NCI-H1436 treated with DMSO at 0.1 percent for 48 hours (cell line): ENCODE results near the gene ARHGAP24.
"Not testable (repeated sequence)": the region's sequence is repeated elsewhere in the genome, so short reads cannot be mapped to it uniquely, and the experiment has no call there.

Experiments used
- DNase-seq: peaks from one replicate; lab custom pipeline; 2025; lab: John Stamatoyannopoulos, UW

Gene ARHGAP24

DNA sequence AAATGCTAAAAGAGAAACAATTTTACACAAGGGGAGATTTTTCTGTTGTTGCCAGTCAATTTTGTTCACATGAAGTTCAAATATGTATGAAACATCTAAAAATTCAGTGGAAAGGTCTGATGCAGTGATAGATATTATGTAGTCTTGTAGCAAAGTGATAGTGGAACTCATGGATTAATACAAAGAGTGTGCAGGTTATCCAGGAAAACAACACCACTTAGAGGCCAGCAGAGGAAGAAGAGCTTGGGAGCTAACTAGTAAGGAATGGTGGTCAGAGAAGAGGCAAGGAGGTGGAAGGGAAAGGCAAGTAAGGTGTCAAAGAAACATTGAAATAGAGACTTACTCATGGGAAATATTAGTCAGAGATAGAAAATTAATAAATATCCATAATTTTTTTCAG is 489.3 kb downstream of the ARHGAP24 start:
- DNase-seq = no peak

DNA sequence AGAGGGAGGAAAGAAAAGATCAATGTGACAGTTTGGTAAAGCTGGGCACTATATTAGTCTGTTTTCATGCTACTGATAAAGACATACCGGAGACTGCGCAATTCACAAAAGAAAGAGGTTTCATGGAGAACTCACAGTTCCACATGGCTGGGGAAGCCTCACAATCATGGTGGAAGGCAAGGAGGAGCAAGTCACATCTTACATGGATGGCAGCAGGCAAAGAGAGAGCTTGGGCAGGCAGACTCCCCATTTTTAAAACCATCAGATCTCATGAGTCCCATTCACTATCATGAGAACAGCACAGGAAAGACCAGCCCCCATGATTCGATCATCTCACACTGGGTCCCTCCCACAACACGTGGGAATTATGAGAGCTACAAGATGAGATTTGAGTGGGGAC is 490.1 kb downstream of the ARHGAP24 start:
- not testable (repeated sequence) for DNase-seq

DNA sequence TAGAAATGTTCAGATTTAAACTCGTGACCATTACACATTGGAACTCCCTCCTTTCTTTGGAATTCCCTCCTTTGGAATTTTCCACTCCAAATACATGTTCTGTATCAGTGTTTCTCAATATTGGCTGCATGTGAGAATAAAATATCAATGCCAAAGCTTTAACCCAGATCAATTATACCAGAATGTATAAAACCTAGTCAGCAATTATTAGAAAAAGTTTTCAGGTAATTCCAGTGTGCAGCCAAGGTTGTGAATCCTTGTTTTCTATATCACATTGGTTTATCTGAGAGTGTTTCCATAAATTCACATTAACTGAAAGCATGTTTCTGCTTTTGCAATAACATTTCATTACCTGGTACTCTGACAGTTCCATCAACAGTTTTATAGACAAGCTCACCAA is 490.6 kb downstream of the ARHGAP24 start:
- no peak for DNase-seq

DNA sequence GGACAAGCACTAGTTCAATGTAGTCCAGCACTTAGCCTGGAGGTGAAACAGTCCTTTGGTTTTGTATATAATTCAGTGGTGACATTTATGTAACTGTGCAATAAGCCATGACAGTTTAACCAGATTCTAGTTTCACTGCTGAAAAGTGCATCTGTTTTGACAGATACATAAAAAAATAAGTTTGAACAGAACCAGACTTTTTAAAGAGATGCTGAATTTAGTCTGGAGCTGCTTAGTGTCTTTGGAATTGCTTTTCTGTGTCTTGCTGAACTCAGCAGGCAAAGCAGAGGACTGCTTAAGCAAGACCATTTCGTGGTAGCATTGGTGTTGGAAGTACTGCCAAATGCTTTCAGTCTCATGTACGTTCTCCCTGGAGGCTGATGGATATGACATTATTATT is 491.4 kb downstream of the ARHGAP24 start:
- DNase-seq = no peak

DNA sequence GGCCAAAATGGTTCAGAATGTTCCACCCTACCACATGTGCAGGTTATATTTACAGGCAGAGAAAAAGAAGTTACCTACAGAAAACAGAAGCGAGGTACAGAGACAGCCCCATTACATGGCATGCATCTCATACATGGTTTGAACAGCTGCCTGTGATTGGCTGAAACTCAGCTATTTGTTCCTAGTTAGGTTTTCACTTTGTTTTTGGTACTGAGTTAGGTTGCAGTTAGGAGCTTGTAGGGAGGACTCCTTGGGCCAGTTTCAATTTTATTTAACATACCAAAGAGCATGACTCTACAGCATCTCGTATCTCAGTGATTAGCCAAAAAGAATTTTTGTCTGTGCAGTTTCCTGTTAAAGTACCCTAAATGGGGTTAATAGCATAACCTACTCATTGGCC is 492.9 kb downstream of the ARHGAP24 start:
- DNase-seq = no peak

DNA sequence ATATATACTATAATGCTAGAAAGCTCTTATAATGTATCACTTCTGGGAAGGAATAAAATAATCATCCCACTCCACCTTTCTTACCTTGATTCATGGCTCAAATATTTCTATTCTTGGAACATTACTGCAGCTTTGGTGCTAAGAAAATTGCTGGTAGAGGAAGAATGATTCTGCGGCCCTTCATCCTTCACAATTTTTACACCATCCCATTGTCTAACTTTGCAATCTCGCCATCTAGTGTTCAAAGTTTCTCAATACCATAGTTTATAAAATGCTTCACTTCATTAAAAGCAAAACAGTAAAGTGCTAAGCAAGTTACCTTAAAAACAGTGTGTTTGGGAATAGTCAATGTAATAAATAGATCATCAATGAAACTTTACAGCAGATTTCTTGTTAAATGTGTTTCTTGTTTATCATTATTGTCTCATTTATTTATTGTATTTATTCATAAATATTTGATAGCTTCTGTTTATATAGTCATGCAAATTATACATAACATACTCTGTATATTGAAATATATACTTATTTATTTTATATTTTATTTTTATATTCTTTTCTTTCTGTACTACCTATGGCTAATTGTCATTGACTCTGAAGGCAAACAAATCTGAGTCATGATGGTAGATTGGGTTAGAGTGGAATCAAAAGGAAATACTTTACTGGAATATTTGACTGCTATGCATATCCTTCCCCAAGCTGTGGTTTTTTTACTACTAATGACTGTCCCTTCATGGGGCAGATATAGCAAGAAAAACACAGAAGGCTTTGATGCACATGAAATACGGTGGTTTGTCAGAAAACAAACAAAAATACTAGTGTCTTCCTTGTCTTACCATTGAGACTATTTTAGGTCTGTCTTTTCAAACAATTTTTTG is 494.2 kb downstream of the ARHGAP24 start:
- DNase-seq = no peak

DNA sequence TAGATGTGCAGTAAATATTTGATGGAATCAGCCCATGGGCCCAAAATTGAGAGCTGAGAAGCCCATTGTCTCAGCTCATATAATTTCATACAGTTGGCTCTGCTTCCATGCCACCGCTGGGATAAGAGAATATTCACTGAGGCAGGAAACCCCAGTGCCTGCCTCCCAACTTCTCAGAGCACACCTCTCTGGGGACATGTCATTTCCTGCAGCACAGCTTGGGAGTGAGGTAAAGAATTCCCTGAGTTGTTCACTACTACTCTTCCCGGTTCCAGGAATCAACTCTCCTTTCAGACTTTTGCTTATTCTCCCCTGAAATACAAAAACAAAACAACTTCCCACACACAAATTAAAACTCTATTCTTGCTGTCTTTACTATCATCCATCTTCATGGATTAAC is 495.6 kb downstream of the ARHGAP24 start:
- DNase-seq = no peak

DNA sequence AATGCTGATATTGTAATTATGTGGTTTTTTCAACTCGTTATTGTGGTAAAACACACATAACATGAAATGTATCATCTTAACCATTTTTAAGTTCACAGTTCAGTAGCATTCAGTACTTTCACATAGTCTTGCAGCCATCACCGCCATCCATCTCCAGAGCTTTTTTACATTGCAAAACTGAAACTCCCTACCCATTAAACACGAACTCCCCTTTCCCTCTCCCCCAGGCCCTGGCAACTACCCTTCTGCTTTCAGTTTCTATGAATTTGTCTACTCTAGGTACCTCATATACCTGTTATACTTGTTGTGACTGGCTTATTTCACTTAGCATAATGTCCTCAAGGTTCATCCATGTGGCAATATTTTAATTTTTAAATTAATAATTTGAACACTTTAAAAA is 504.3 kb downstream of the ARHGAP24 start:
- no peak for DNase-seq

DNA sequence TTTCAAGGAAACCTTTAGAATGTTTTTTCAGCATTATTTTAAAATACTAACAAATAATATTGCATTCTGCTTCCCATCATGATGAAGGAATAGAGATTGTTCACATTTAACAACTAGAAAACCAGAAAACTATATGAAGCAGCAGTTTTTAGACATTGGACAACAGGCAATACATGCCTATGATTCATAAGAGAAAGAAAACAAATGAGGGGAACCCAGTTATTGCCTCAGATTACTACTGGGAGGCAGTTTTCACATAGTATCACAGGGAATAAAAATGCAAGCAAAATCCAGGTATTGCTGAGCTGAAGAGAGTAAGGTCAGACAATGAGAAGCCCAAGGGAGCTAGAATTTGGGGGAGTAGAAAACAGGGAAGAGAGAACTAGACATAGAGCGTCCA is 511.3 kb downstream of the ARHGAP24 start:
- DNase-seq = no peak

DNA sequence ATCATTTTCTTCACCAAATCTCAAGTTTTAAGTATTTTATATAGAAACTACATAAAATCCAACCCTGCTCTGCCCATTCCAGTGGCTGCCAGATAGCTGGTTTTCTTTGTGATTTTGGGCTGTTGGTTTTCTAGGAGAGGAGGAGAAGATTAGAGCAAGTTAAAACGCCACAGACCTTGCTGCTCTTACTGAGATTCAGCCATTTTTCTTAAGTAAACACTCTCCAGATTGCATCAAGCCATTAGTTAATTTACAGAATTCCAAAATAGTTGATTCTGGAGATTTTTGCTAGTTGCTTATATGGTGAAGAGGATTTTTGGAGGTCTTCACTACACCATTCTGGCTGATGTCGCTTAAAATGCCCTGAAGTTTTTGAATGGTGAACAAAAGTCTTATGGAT is 518.7 kb downstream of the ARHGAP24 start:
- no peak for DNase-seq

DNA sequence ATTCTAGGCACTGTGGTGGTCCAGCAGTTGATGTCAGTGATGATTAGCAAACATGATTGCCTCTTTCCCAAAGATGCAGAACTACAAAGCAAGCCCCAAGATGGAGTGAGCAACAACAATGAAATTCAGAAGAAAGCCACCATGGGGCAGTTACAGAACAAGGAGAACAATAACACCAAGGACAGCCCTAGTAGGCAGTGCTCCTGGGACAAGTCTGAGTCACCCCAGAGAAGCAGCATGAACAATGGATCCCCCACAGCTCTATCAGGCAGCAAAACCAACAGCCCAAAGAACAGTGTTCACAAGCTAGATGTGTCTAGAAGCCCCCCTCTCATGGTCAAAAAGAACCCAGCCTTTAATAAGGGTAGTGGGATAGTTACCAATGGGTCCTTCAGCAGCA is 519.6 kb downstream of the ARHGAP24 start:
- no peak for DNase-seq

DNA sequence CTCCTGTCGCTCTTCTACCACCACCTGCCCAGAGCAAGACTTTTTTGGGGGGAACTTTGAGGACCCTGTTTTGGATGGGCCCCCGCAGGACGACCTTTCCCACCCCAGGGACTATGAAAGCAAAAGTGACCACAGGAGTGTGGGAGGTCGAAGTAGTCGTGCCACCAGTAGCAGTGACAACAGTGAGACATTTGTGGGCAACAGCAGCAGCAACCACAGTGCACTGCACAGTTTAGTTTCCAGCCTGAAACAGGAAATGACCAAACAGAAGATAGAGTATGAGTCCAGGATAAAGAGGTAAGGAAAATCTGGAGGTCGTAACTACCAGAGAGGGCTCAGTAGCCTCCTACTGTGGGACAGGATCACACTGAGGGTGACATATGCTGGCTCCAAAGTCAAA is 520.4 kb downstream of the ARHGAP24 start:
- no peak for DNase-seq

DNA sequence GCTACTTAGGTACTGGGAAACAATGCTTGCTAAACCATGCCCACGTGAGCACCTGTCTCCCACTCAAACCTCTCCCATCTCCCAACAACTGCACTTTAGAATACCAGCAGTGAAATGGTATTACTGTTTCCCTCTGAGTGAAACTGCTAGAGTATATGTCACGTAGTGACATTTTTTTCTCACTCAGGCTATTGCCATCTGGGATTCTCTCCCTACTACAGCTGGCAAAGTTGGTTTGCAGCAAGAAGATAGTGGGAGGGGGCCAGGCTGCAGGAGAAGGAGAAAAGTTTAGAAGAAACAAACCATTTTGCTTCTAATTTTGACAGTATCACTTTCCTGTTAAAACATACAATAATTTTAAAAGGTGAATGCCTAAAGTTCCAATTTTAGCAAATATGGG is 526.6 kb downstream of the ARHGAP24 start:
- DNase-seq = no peak

DNA sequence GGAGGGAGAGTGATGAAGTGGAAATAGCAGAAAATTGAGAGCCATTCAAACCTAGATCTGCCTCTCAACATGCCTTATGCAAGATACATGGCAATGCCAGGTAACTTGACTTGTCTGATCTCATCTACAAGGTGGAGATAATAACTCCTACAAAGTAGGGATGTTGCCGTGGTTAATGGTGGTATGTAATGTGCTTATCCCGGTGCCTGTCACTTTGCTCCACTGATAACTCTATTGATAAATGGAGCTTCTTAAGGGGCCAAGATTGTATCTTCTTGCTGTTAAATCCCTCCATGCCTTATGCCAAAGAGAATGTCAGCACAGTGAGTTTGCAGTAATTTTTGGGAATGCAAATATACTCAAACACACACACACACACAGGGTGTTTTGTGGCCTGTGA is 529.1 kb downstream of the ARHGAP24 start:
- no peak for DNase-seq

DNA sequence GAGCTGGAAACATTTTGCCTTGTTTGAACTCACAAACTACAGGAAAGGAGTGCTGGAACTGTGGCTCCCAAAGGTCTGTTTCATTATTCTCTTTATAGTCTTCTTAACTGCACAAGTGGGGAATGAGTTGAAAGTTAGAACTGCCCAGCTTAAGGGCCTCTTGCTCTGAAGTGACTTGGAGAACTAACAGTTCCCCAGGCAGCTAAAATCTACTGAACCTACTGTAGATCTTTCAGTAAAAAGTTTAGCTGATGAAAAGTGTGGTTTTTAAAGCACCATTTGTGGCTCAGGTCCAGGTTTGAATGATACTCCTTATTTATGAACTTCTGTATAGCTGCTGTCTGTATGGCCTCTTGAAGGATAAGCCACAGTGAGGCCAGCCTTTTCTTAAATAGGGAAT is 531.1 kb downstream of the ARHGAP24 start:
- no peak for DNase-seq

DNA sequence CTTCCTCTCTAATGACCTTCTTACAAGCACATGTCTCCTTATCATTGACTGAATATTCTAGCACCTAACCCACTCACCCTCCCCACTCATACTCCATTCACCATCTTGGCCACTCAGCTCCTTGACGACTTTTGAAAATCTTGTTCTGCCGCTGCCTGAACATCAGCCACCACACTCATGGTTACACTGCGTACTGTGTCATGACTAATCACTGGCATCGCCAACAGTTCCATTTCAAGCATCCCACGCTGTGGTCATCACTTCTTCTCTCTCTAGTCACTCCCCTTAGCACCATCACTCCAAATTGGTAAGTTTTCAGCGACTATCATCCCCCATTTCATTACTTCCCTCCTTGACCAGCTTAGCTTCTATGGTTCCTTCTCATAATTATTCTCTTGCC is 532.1 kb downstream of the ARHGAP24 start:
- DNase-seq = no peak

DNA sequence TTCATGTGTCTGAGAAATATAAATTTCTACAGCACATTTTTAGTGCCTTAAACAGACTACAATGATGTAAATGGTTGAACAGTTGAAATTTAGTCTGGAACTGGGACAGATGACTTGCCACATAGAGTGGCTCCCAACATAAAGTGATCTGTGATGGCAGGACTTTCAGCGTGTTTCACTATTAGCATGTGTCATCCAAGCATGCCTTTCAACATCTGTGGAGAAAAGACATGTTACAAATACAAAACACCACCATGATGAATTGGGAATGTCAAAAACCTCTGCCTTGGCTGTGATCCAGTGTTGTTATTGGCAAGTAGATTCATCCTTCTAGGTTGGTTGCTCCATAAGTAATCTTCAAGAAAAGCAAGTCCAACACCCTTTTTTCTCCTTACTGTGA is 536.2 kb downstream of the ARHGAP24 start:
- DNase-seq = no peak

DNA sequence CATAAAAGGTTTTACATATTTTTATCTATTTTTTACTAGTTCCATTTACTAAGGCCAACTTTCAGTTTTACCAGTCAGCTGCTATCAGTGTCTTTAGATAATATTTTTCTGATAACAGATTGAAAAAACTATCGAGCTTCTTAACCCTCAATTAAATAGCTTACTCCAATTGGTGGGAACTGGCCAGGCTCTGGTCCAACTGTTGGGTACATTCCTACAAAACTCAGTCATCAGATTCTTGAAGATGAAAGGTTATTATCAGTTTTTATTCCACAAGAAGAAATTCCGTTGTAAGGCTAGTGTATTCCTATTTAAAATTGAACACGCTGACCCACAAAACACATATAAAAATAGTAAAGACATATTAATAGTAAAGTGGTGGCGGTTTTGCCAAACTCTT is 538.7 kb downstream of the ARHGAP24 start:
- no peak for DNase-seq

DNA sequence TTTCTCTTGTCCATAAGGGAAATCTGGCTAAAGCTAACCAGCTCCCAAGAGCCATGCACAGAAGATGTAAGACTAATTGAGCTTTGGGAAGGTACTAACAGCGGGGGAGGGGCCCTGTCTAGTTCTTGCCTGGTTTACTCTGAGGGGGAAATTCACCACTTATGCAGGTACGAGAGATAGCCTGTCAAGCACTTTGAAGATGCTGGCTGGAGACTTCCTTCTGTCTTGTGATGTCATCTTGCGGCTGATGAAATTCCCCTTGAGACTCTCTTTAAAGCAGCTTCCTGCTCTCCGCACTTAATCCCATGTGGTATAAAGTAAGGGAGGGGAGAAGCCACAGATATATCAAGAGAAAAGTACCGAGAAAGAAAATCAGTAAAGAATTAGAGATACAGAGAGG is 539.6 kb downstream of the ARHGAP24 start:
- DNase-seq = no peak

DNA sequence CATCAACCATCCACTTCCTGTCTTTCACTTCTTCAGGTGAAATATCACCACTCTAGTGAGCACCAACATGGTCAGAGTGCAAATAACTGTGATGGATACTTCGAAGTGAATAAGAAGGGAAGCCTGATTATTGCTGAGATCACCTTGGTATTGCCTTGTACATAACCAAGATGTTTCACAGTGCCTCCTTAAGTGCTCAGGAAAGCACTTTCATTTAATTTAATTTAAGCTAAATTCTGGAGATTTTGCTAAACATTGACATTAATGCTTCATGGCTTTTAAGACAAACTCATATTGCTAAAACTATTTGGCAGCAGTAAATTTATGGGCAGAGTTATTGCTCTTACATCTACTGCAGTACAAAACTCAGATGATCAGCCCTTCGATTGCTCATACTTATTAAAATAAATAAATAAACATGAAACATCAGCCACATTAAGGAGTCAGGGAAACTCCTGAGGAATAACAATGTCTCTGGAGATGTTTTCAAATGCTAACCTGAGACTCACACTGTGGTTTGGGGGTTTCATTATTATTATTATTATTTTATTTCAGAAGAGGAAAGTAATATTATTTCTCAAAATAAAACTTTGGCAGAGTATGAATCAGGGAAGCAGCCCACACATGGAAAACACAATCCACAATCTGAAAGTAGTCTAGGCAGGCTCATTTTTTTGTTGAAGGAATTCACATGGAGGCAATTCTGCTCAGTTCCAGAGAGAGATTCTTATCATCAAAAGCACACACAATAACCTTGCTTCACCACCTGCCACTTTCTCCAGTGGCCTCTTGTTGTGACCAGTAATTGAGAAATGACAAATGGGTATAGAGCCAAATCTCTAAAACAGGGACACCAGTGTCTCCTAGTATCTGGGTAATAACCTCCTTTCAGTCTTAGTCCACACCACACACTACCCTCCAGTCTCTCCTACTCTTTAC is 540.7 kb downstream of the ARHGAP24 start:
- no peak for DNase-seq

DNA sequence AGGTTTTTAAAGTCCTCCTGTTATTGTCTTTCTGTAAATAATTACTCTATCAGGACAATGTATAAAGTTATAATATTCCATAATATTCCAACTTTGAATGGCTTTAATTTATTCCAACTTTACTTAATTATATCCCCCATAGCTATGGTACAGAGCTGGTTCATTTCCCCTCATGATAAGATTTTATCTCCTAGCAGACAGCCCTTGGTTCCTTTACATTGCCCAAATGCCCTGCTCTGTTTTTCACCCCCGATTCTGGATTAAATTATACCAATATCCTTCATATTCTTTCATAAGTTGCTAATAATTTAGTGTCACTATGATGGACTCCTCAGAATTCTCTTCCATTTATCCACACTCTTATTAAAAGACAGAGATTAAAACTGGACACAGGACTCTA is 544.4 kb downstream of the ARHGAP24 start:
- no peak for DNase-seq

DNA sequence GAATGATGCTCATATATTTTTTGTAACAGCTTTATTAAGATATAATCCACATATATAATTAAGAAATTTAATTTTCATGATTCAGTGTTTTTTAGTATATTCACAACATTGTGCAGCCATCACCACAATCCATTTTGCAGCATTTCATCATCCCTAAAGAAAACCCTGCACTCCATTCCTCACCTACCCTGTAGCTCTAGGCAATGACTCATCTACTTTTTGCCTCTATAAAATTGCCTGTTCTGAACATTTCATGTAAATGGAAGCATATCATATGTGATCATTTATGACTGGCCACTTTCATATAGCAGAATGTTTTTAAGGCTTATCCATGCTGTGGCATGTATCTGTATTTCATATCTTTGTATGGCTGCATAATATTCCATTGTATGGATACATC is 545.0 kb downstream of the ARHGAP24 start:
- DNase-seq = no peak

DNA sequence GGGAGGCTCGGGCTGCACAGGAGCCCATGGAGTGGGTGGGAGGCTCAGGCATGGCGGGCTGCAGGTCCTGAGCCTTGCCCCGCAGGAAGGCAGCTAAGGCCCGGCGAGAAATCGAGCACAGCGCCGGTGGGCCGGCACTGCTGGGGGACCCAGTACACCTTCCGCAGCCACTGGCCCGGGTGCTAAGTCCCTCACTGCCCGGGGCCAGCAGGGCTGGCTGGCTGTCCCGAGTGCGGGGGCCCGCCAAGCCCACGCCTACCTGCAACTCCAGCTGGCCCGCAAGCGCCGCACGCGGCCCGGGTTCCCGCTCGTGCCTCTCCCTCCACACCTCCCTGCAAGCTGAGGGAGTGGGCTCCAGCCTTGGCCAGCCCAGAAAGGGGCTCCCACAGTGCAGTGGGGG is 546.7 kb downstream of the ARHGAP24 start:
- not testable (repeated sequence) for DNase-seq
